Measurements from ENCODE around the gene TSPAN8. TPM values are rescaled to one million over a fixed set of nuclear protein-coding genes. Genes with fewer than 3 reads are reported as not detected.

TSPAN8 gene
- total and polyA plus RNA-seq, 10 of the 15 experiments (the other 5 are each of a cell fraction or from before 2014, with no cell fraction given): 0.16 to 0.49 TPM; not detected in 8

- Histone ChIP-seq H3K4me3 (no peak overlapping the region), H3K79me2 (ENCODE audit: control insufficient read depth, insufficient read depth, low read length) (no peaks in the 10 kb centered on the region), H3K4me2 (ENCODE audit: control insufficient read depth, insufficient read depth) (no peak overlapping the region), H3K27ac (ENCODE audit: control insufficient read depth, insufficient read depth) (no peak overlapping the region), H3K9ac (ENCODE audit: control insufficient read depth, insufficient read depth, low read length) (no peak overlapping the region), H4K20me1 (ENCODE audit: control insufficient read depth, insufficient read depth) (no peaks in the 10 kb centered on the region), H3K27me3 (replicated peaks in 1 of 2; ENCODE audit: control insufficient read depth in 2 of 2, insufficient read depth in 2 of 2, low read length in 1 of 2) (no peaks in the 10 kb centered on the region; a peak in 1 of 4 replicates), H3K4me1 (ENCODE audit: control insufficient read depth, insufficient read depth, low read length) (no peaks in the 10 kb centered on the region), H2AFZ (ENCODE audit: control insufficient read depth, low read depth, low read length) (no peak overlapping the region), H3K9me3 (replicated peaks; ENCODE audit: control insufficient read depth, insufficient read depth, low read length) (no peaks in the 10 kb centered on the region), H3K36me3 (ENCODE audit: control insufficient read depth in 2 of 2, insufficient read depth in 2 of 2, low read length in 1 of 2) (no peaks in the 10 kb centered on the region)
- ATAC-seq (no peak), DNase-seq (ENCODE audit: low read depth, low spot score) (no peak), FAIRE-seq (no peak)
- ChIA-PET SMC1A (ENCODE audit: uncharacterized antibody, unreplicated experiment) (no interaction called here), POLR2A (no interaction called here), CTCF (no interaction called here), RAD21 (ENCODE audit: unreplicated experiment) (no interaction called here)
- WGBS (ENCODE audit: insufficient coverage, insufficient replicate concordance, low lambda C conversion rate, missing lambda C conversion rate): 7% methylated on average over 3 of the region's 3 CpGs
- BruUV-seq (replicated peaks): no TSS peak
- intact Hi-C loops (cut with micrococcal nuclease; ENCODE audit: unreplicated experiment): no loop called here
- TF ChIP-seq RUNX3 (IDR thresholded peaks at IDR 0.05; ENCODE audit: low read length) (no peak), TCF7 (IDR thresholded peaks at IDR 0.05; ENCODE audit: borderline replicate concordance) (no peak)
- in situ Hi-C loops (cut with MboI): no loop called here
Observed at GRCh38 chr12:71187379-71187778, 29.6 kb upstream of the TSPAN8 start.

GRCh38 chr12:71186571-71187288, 28.9 kb upstream of the TSPAN8 start:
- Histone ChIP-seq H3K27ac (ENCODE audit: control insufficient read depth, insufficient read depth) (no peak overlapping the region), H3K36me3 (ENCODE audit: control insufficient read depth in 2 of 2, insufficient read depth in 2 of 2, low read length in 1 of 2) (no peaks in the 10 kb centered on the region), H3K9me3 (replicated peaks; ENCODE audit: control insufficient read depth, insufficient read depth, low read length) (no peaks in the 10 kb centered on the region), H3K79me2 (ENCODE audit: control insufficient read depth, insufficient read depth, low read length) (no peaks in the 10 kb centered on the region), H3K4me1 (ENCODE audit: control insufficient read depth, insufficient read depth, low read length) (no peaks in the 10 kb centered on the region), H3K4me3 (no peak overlapping the region), H3K4me2 (ENCODE audit: control insufficient read depth, insufficient read depth) (no peak overlapping the region), H4K20me1 (ENCODE audit: control insufficient read depth, insufficient read depth) (no peaks in the 10 kb centered on the region), H3K27me3 (replicated peaks in 1 of 2; ENCODE audit: control insufficient read depth in 2 of 2, insufficient read depth in 2 of 2, low read length in 1 of 2) (no peaks in the 10 kb centered on the region; a peak in 1 of 4 replicates), H2AFZ (ENCODE audit: control insufficient read depth, low read depth, low read length) (no peak overlapping the region), H3K9ac (ENCODE audit: control insufficient read depth, insufficient read depth, low read length) (no peak overlapping the region)
- ChIA-PET POLR2A (no interaction called here), SMC1A (ENCODE audit: uncharacterized antibody, unreplicated experiment) (no interaction called here), RAD21 (ENCODE audit: unreplicated experiment) (no interaction called here), CTCF (interaction anchor here (0.6 kb wide), 1 partner anchor 8 kb away, joined by 3 read pairs; no protein-coding TSS in a partner anchor)
- no peak for ATAC-seq
- 5% methylated on average over 5 of the region's 5 CpGs for WGBS (ENCODE audit: insufficient coverage, insufficient replicate concordance, low lambda C conversion rate, missing lambda C conversion rate)
- intact Hi-C loops (cut with micrococcal nuclease; ENCODE audit: unreplicated experiment) (no loop called here), in situ Hi-C loops (cut with MboI) (no loop called here)
- BruUV-seq (replicated peaks): no TSS peak
- no peak for FAIRE-seq
- DNase-seq (ENCODE audit: low read depth, low spot score): no peak
- TF ChIP-seq CREB1 (IDR thresholded peaks at IDR 0.05; ENCODE audit: low read depth): no peak
- no peak for TF ChIP-seq NR2C2 (IDR thresholded peaks at IDR 0.05; ENCODE audit: borderline replicate concordance, control insufficient read depth, insufficient read length, low read depth)
- TF ChIP-seq SREBF2 (IDR thresholded peaks at IDR 0.05; ENCODE audit: low read length): no peak
- TF ChIP-seq NFIC (IDR thresholded peaks at IDR 0.05; ENCODE audit: low read depth, low read length): no peak
- no peak for TF ChIP-seq YBX1 (IDR thresholded peaks at IDR 0.05)
- no peak for TF ChIP-seq ZBTB11 (CRISPR knock-in tag; IDR thresholded peaks at IDR 0.05)
- TF ChIP-seq IRF3 (IDR thresholded peaks at IDR 0.05): no peak
- no peak for TF ChIP-seq YY1 (IDR thresholded peaks at IDR 0.05; ENCODE audit: low read depth, low read length)
- no peak for TF ChIP-seq POLR2AphosphoS2 (IDR thresholded peaks at IDR 0.05; ENCODE audit: low read depth, low read length)
- TF ChIP-seq POLR2AphosphoS5 (IDR thresholded peaks at IDR 0.05; ENCODE audit: low read length): no peak
